ENCODE results near the gene HYAL3. TPM values are rescaled to one million over a fixed set of nuclear protein-coding genes. Genes with fewer than 3 reads are reported as not detected.

HYAL3 gene
- total RNA-seq, 4 donors from 2014 or later = 2.1 to 6.7 (median 3.4) TPM

GRCh38 chr3:50327943-50328691 lies 28.9 kb upstream of the HYAL3 start, which contains the start of gene TUSC2:
TSS of gene TUSC2 (minus strand) at chr3:50328223. CDS start at chr3:50328099, 124 bp downstream.
- TF ChIP-seq POLR2AphosphoS5 (IDR thresholded peaks at IDR 0.05) (peak; percentile 96 to 97), EP300 (IDR thresholded peaks at IDR 0.05) (no peak), CTCF (IDR thresholded peaks at IDR 0.05) (peak in 1 of 3 experiments; percentile 20), POLR2A (IDR thresholded peaks at IDR 0.05; ENCODE audit: low read depth) (peak; percentile 62)
- peaks cover 48 to 68% (median 62%) of the 10 kb centered on the region in 4 donors for H3K4me1 ChIP-seq
- peak; percentile 99 for DNase-seq (ENCODE audit: extremely low spot score)
- H3K36me3 ChIP-seq = peaks cover 34 to 67% (median 56%) of the 10 kb centered on the region in 4 donors
- no peaks in the 10 kb centered on the region for H3K27me3 ChIP-seq
- WGBS = 9% methylated on average over 15 of the region's 55 CpGs
- H3K9me3 ChIP-seq = no peaks in the 10 kb centered on the region
- peak within 1 kb of the TSS; percentile 85 to 100 (median 98) for H3K4me3 ChIP-seq
- intact Hi-C loops (cut with DNase I) = no loop called here
- peak within 1 kb of the TSS; percentile 83 to 93 (median 92) for H3K27ac ChIP-seq (replicated peaks in 1 of 4)

- no peak for DNase-seq (ENCODE audit: extremely low spot score)
- Histone ChIP-seq H3K36me3 (peaks cover 34 to 57% (median 52%) of the 10 kb centered on the region in 4 donors), H3K4me1 (peaks cover 38 to 68% (median 60%) of the 10 kb centered on the region in 4 donors), H3K27ac (replicated peaks in 1 of 4) (peak overlapping the region; percentile 83 to 93 (median 92)), H3K27me3 (no peaks in the 10 kb centered on the region), H3K9me3 (no peaks in the 10 kb centered on the region), H3K4me3 (peak overlapping the region; percentile 85 to 100 (median 98))
- no peak for TF ChIP-seq POLR2AphosphoS5 (IDR thresholded peaks at IDR 0.05)
- no peak for TF ChIP-seq POLR2A (IDR thresholded peaks at IDR 0.05; ENCODE audit: low read depth)
- TF ChIP-seq CTCF (IDR thresholded peaks at IDR 0.05) = no peak
- no peak for TF ChIP-seq EP300 (IDR thresholded peaks at IDR 0.05)
- 66% methylated on average over 4 of the region's 4 CpGs for WGBS
- intact Hi-C loops (cut with DNase I) = no loop called here
Observed at GRCh38 chr3:50327129-50327528, 27.9 kb upstream of the HYAL3 start.

- Histone ChIP-seq H3K36me3 (peaks cover 25 to 47% (median 42%) of the 10 kb centered on the region in 4 donors), H3K27ac (replicated peaks in 1 of 4) (peak overlapping the region in 1 of 4 donors; percentile 95), H3K27me3 (no peaks in the 10 kb centered on the region), H3K4me3 (no peak overlapping the region), H3K9me3 (no peaks in the 10 kb centered on the region), H3K4me1 (peaks cover 33 to 70% (median 65%) of the 10 kb centered on the region in 4 donors)
- no peak for DNase-seq (ENCODE audit: extremely low spot score)
- intact Hi-C loops (cut with DNase I) = no loop called here
- 88% methylated on average over 8 of the region's 8 CpGs for WGBS
- TF ChIP-seq CTCF (IDR thresholded peaks at IDR 0.05) = no peak
- no peak for TF ChIP-seq POLR2AphosphoS5 (IDR thresholded peaks at IDR 0.05)
- no peak for TF ChIP-seq POLR2A (IDR thresholded peaks at IDR 0.05; ENCODE audit: low read depth)
- TF ChIP-seq EP300 (IDR thresholded peaks at IDR 0.05) = no peak
Observed at GRCh38 chr3:50326182-50326541, 27.0 kb upstream of the HYAL3 start.

DNA sequence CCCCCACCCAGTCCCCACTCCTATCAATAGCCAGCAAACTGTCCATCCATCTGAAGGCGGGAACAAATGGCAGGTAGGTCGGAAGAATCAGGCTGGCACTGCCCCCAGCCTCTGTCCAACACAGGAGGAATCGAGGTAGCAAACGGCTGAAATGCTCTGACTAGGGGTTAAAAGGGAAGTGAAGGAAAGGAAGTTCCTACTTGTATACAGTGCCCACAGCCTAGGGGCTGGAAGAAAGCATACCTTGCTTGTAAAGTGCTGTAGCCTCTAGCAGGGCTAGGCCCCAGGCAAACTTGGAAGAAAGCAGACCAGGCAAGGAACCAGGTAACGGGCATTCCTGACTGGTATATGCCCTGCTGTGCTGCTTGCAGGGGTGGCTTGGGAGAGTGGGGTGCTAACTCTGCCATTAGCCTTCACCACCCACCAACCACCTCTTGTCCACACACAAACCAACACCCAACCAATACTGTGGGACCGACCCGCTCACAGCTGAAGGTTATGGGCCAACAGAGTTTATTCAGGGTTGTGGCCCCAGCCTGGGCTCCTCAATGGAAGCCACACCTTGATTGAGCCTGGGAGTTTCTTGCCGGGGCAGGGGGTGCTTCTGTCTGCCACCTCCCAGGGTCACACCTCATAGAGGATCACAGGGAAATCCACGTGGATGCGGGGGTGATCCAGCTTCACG lies 26.4 kb upstream of the HYAL3 start:
- no peak for DNase-seq (ENCODE audit: extremely low spot score)
- no peaks in the 10 kb centered on the region for H3K9me3 ChIP-seq
- TF ChIP-seq EP300 (IDR thresholded peaks at IDR 0.05) (no peak), CTCF (IDR thresholded peaks at IDR 0.05) (no peak), POLR2AphosphoS5 (IDR thresholded peaks at IDR 0.05) (no peak), POLR2A (IDR thresholded peaks at IDR 0.05; ENCODE audit: low read depth) (no peak)
- no peak overlapping the region for H3K4me3 ChIP-seq
- no peaks in the 10 kb centered on the region for H3K27me3 ChIP-seq
- intact Hi-C loops (cut with DNase I) = no loop called here
- 85% methylated on average over 11 of the region's 11 CpGs for WGBS
- H3K4me1 ChIP-seq = peaks cover 34 to 71% (median 67%) of the 10 kb centered on the region in 4 donors
- H3K36me3 ChIP-seq = peaks cover 20 to 42% (median 37%) of the 10 kb centered on the region in 4 donors
- H3K27ac ChIP-seq (replicated peaks in 1 of 4) = peak overlapping the region in 3 of 4 donors; percentile 93 to 95 (median 93)

Data from esophagus muscularis mucosa (tissue), 4 donors.